Natural killer cell (primary cell): ENCODE results near the gene KLRF2. TPM values are rescaled to one million over a fixed set of nuclear protein-coding genes. Genes with fewer than 3 reads are reported as not detected.

Experiments used
- ATAC-seq, 3 donors: fragments of 150-1000 bp in 2 of 3; fragments of 200-7000 bp in 1 of 3; cut with Tn5 transposase; 1 replicate in 1 of 3; 2 replicates in 2 of 3; pipeline ENCODE4 v1.10.0; 2021; ENCODE audit warnings: mild to moderate bottlenecking in 2 of 3, moderate library complexity in 2 of 3
- DNase-seq, 2 donors: peaks; one replicate each; pipeline versions ENCODE4 v3.0.0 to v3.0.0-alpha.2; 2013 to 2021; ENCODE audit warnings: mixed read lengths in 1 of 2
- H3K27ac ChIP-seq: one replicate; pipeline ENCODE4 v1.5.1; 2013; ENCODE audit warnings: mild to moderate bottlenecking, low read length
- H3K27me3 ChIP-seq: one replicate; pipeline ENCODE4 v1.6.1; 2013; ENCODE audit warnings: low read length; ENCODE audit not compliant: control insufficient read depth, insufficient read depth
- H3K36me3 ChIP-seq: one replicate; pipeline ENCODE4 v1.6.1; 2013; ENCODE audit warnings: low read length; ENCODE audit not compliant: control insufficient read depth, insufficient read depth
- H3K4me1 ChIP-seq: one replicate; pipeline ENCODE4 v1.6.1; 2013; ENCODE audit warnings: low read length; ENCODE audit not compliant: control insufficient read depth, insufficient read depth
- H3K4me3 ChIP-seq: one replicate; pipeline ENCODE4 v1.5.1; 2013; ENCODE audit warnings: low read length
- H3K9me3 ChIP-seq: one replicate; pipeline ENCODE4 v1.6.1; 2013; ENCODE audit warnings: low read length; ENCODE audit not compliant: control insufficient read depth, insufficient read depth
- H3K27ac Mint-ChIP-seq, 2 donors: one replicate each; pipeline ENCODE4 v1.8.0; 2022; ENCODE audit warnings: mild to moderate bottlenecking in 2 of 2, mixed read lengths in 2 of 2, moderate library complexity in 1 of 2
- H3K27me3 Mint-ChIP-seq, 2 donors: one replicate each; pipeline ENCODE4 v1.8.0; 2022; ENCODE audit warnings: low read depth in 2 of 2, mixed read lengths in 2 of 2
- H3K36me3 Mint-ChIP-seq: one replicate; pipeline ENCODE4 v1.8.0; 2022; ENCODE audit warnings: mixed read lengths
- H3K4me1 Mint-ChIP-seq, 2 donors: one replicate each; pipeline ENCODE4 v1.8.0; 2022; ENCODE audit warnings: mixed read lengths in 2 of 2
- H3K4me3 Mint-ChIP-seq: one replicate; pipeline ENCODE4 v1.8.0; 2022; ENCODE audit warnings: mild to moderate bottlenecking, moderate library complexity, mixed read lengths
- H3K9me3 Mint-ChIP-seq, 2 donors: one replicate each; pipeline ENCODE4 v1.8.0; 2022; ENCODE audit warnings: mixed read lengths in 2 of 2
- WGBS: methylation state at CpG from one replicate; pipeline ENCODE4 v1.1.7; 2013; ENCODE audit warnings: missing lambda C conversion rate; ENCODE audit not compliant: insufficient coverage; 5-methylcytosine and 5-hydroxymethylcytosine counted together
- intact Hi-C: fragments of 100-400 bp; cut with micrococcal nuclease; formaldehyde crosslinking; loops from one replicate; pipeline ENCODE4 v1.14.2; 2022
- total RNA-seq, 4 donors: library from RNA; stranded (reverse); fragments of 120-200 nt in 1 of 4; gene quantifications; one replicate each; pipeline versions ENCODE4 v1.2.3 to v1.2.4, GENCODE V29; 2013 to 2022
- TF ChIP-seq, protein P1 (sequence below): fragments of 200-600 bp; IDR thresholded peaks from one replicate; pipeline ENCODE4 v1.8.0; 2022; ENCODE audit warnings: antibody characterized with exemption

The KLRF2 gene
- total RNA-seq, 3 donors from 2014 or later (not counting 1 experiment from before 2014, with no cell fraction given) = not detected

DNA sequence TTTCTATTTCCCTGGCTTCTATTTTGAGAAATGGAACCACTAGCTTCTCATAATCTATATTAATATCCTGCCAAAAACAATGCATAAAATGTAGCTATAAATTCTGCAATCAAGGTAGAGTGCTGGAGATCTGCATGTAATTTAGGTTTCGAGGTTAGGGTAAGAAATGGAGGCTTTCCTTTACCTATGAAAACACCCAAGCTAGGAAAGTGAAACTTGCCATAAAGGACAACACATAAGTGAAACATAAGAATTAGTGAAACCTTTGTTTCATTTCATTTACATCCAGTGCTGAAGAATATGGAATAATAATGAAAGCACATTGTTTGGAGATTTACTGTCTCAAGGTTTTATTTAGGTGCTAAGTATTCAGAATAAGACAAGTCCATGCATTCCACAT, 41.1 kb downstream of the KLRF2 start:
- peaks cover 5 to 7% of the 10 kb centered on the region in 2 donors for H3K4me1 Mint-ChIP-seq
- Histone ChIP-seq H3K9me3 (no peaks in the 10 kb centered on the region), H3K36me3 (no peaks in the 10 kb centered on the region), H3K27ac (no peak overlapping the region), H3K4me1 (peaks cover 2% of the 10 kb centered on the region), H3K4me3 (no peak overlapping the region), H3K27me3 (no peaks in the 10 kb centered on the region)
- WGBS = no CpG with 5 or more reads among the region's 1 CpG
- H3K4me3 Mint-ChIP-seq = no peak overlapping the region
- DNase-seq (no peak), ATAC-seq (no peak)
- H3K27ac Mint-ChIP-seq = no peak overlapping the region
- no peaks in the 10 kb centered on the region for H3K9me3 Mint-ChIP-seq
- intact Hi-C loops = no loop called here
- peaks cover 0 to 7% of the 10 kb centered on the region in 2 donors for H3K27me3 Mint-ChIP-seq
- no peaks in the 10 kb centered on the region for H3K36me3 Mint-ChIP-seq
- TF ChIP-seq, protein P1, sequence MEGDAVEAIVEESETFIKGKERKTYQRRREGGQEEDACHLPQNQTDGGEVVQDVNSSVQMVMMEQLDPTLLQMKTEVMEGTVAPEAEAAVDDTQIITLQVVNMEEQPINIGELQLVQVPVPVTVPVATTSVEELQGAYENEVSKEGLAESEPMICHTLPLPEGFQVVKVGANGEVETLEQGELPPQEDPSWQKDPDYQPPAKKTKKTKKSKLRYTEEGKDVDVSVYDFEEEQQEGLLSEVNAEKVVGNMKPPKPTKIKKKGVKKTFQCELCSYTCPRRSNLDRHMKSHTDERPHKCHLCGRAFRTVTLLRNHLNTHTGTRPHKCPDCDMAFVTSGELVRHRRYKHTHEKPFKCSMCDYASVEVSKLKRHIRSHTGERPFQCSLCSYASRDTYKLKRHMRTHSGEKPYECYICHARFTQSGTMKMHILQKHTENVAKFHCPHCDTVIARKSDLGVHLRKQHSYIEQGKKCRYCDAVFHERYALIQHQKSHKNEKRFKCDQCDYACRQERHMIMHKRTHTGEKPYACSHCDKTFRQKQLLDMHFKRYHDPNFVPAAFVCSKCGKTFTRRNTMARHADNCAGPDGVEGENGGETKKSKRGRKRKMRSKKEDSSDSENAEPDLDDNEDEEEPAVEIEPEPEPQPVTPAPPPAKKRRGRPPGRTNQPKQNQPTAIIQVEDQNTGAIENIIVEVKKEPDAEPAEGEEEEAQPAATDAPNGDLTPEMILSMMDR = no peak

DNA sequence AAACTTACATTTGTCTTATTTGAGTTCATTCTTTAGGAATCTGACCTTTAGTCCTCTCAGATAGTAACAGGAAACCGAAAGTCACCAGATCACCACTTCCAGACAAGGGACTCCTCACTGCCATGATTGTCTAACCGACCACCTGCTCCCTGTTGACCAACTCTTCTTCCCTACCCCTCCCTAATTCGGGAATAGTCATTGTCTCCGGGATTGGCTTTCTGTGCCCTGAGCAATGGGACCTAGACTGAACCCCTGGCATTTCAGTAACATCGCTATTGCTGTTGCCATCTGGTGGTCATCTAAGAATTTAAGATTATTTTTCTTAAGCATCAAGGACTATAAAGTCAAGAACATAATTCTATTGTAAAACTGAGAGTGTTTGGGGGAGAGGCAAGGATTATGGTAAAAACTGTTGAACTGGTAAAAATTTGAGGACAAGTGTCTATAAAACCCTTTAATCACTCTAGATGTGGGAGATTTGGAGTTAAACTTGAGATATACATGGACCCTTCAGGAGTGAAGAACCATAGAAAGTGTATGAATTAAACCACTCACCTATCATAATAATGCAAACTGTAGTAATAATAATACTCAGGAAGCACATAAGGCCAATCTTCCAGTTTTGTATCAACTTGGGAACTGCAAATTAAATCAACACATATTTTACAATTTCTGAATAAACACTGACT, 44.6 kb downstream of the KLRF2 start:
- Histone ChIP-seq H3K27ac (no peak overlapping the region), H3K27me3 (no peaks in the 10 kb centered on the region), H3K4me3 (no peak overlapping the region), H3K36me3 (no peaks in the 10 kb centered on the region), H3K9me3 (no peaks in the 10 kb centered on the region), H3K4me1 (peaks cover 2% of the 10 kb centered on the region)
- Mint-ChIP-seq H3K9me3 (no peaks in the 10 kb centered on the region), H3K4me1 (peaks cover 5 to 7% of the 10 kb centered on the region in 2 donors), H3K27ac (peak overlapping the region; percentile 64 to 76), H3K27me3 (peaks cover 6 to 11% of the 10 kb centered on the region in 2 donors), H3K4me3 (peak overlapping the region; percentile 83), H3K36me3 (no peaks in the 10 kb centered on the region)
- TF ChIP-seq, protein P1 = peak; percentile 55
- peak in 1 of 2 donors; percentile 73 for DNase-seq
- intact Hi-C loops = loop anchor here (1.0 kb wide), 2 partner anchors 112 to 178 kb away; no protein-coding TSS in a partner anchor
- 17% methylated on average over 5 of the region's 5 CpGs for WGBS
- ATAC-seq = peak; percentile 66 to 75 (median 72)

DNA sequence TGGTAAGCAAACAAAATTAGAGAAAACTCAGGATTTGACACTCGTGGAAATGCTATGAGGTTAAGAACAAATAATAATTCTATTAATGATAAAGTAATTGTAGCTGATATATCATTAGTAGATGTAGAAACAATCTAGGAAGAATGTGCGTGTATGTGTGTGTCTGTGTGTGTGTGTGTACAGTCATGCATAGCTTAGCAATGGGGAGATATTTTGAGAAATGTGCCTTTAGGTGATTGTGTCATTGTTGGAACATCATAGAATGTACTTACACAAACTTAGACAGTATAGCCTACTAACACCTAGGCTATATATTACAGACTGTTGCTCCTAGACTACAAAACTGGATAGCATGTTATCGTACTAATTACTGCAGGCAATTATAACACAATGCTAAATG, 45.6 kb downstream of the KLRF2 start:
- no peak overlapping the region for H3K27ac ChIP-seq
- no peak overlapping the region for H3K4me3 ChIP-seq
- no peak overlapping the region for H3K27ac Mint-ChIP-seq
- intact Hi-C loops = no loop called here
- peaks cover 2% of the 10 kb centered on the region for H3K4me1 ChIP-seq
- no peaks in the 10 kb centered on the region for H3K36me3 ChIP-seq
- peaks cover 11 to 12% of the 10 kb centered on the region in 2 donors for H3K27me3 Mint-ChIP-seq
- ATAC-seq (no peak), DNase-seq (no peak)
- no peak overlapping the region for H3K4me3 Mint-ChIP-seq
- no peaks in the 10 kb centered on the region for H3K36me3 Mint-ChIP-seq
- TF ChIP-seq, protein P1 = no peak
- WGBS = 94% methylated on average over 3 of the region's 3 CpGs
- H3K27me3 ChIP-seq = no peaks in the 10 kb centered on the region
- H3K9me3 ChIP-seq = no peaks in the 10 kb centered on the region
- H3K4me1 Mint-ChIP-seq = peaks cover 5 to 7% of the 10 kb centered on the region in 2 donors
- no peaks in the 10 kb centered on the region for H3K9me3 Mint-ChIP-seq
